Ishikawa (cell line): ENCODE results near the gene CISD3.

Experiments
- CEBPB ChIP-seq: IDR thresholded peaks from 2 replicates; pipeline ENCODE4 v1.6.1; 2012
- CREB1 ChIP-seq: IDR thresholded peaks from 2 replicates; pipeline ENCODE4 v1.6.1; 2012; ENCODE audit warnings: low read depth
- EGR1 ChIP-seq: IDR thresholded peaks from 2 replicates; pipeline ENCODE4 v1.6.1; 2012
- EP300 ChIP-seq: IDR thresholded peaks from 2 replicates; pipeline ENCODE4 v1.6.1; 2012; ENCODE audit warnings: borderline replicate concordance
- FOXM1 ChIP-seq: IDR thresholded peaks from 2 replicates; pipeline ENCODE4 v1.6.1; 2012; ENCODE audit warnings: low read depth, borderline replicate concordance
- MAX ChIP-seq: IDR thresholded peaks from 2 replicates; pipeline ENCODE4 v1.6.1; 2012
- NFIC ChIP-seq: IDR thresholded peaks from 2 replicates; pipeline ENCODE4 v1.6.1; 2012
- RAD21 ChIP-seq: IDR thresholded peaks from 2 replicates; pipeline ENCODE4 v1.6.1; 2012; ENCODE audit warnings: low read depth
- REST ChIP-seq: IDR thresholded peaks from 2 replicates; pipeline ENCODE4 v1.6.1; 2012; ENCODE audit warnings: low read depth, mild to moderate bottlenecking
- TAF1 ChIP-seq: IDR thresholded peaks from 2 replicates; pipeline ENCODE4 v1.6.1; 2012; ENCODE audit warnings: low read depth, mild to moderate bottlenecking
- TCF12 ChIP-seq: IDR thresholded peaks from 2 replicates; pipeline ENCODE4 v1.6.1; 2012; ENCODE audit warnings: low read depth
- TEAD4 ChIP-seq: IDR thresholded peaks from 2 replicates; pipeline ENCODE4 v1.6.1; 2012
- USF1 ChIP-seq: IDR thresholded peaks from 2 replicates; pipeline ENCODE4 v1.6.1; 2012
- YY1 ChIP-seq: IDR thresholded peaks from 2 replicates; pipeline ENCODE4 v1.6.1; 2012; ENCODE audit warnings: low read depth
- ZBTB7A ChIP-seq: IDR thresholded peaks from 2 replicates; pipeline ENCODE4 v1.6.1; 2012; ENCODE audit warnings: low read depth

The CISD3 gene

GRCh38 chr17:38729368-38729885 is 714 bp upstream of the CISD3 start:
- TF ChIP-seq REST (no peak), CEBPB (no peak), EGR1 (peak; percentile 66)

- TF ChIP-seq CREB1 (no peak), NFIC (peak; percentile 52; the same call in 1 of the 2 replicates), MAX (0 out of 2 replicates have a peak, but pooled peaks have one; percentile 16)
Measured at GRCh38 chr17:38730526-38731379, 612 bp downstream of the CISD3 start.

GRCh38 chr17:38731526-38732294 is 1.6 kb downstream of the CISD3 start:
- TF ChIP-seq TCF12 (no peak), CREB1 (no peak), YY1 (no peak), EP300 (no peak), ZBTB7A (no peak), CEBPB (no peak), TEAD4 (no peak)

GRCh38 chr17:38732376-38733281 is 2.5 kb downstream of the CISD3 start:
- TF ChIP-seq YY1 (no peak), TAF1 (no peak), ZBTB7A (no peak), USF1 (peak; percentile 57), FOXM1 (no peak), TCF12 (no peak), MAX (no peak)

GRCh38 chr17:38733282-38733981 is 3.3 kb downstream of the CISD3 start:
- no peak for TF ChIP-seq CREB1

- no peak for TF ChIP-seq TCF12
- TF ChIP-seq TEAD4, result no peak
- TF ChIP-seq MAX, result no peak
- TF ChIP-seq TAF1, result no peak
- TF ChIP-seq CEBPB, result no peak
- TF ChIP-seq FOXM1, result no peak
- no peak for TF ChIP-seq YY1
- no peak for TF ChIP-seq ZBTB7A
- TF ChIP-seq RAD21, result no peak
- TF ChIP-seq NFIC, result no peak
- no peak for TF ChIP-seq CREB1
- TF ChIP-seq REST, result no peak
- no peak for TF ChIP-seq EGR1
- TF ChIP-seq EP300, result no peak
- no peak for TF ChIP-seq USF1
Measured at GRCh38 chr17:38733982-38734973, 4.1 kb downstream of the CISD3 start.
